GM23338 (cell line): ENCODE measurements around the gene TMEM43. TPM values are rescaled to one million over a fixed set of nuclear protein-coding genes. Genes with fewer than 3 reads are reported as not detected.

Experiments used
- ATAC-seq: fragments of 200-7000 bp; cut with Tn5 transposase; 3 replicates; pipeline ENCODE4 v1.9.1; 2020
- DNase-seq: peaks from one replicate; pipeline ENCODE4 v3.0.0-alpha.2; 2015; ENCODE audit warnings: low spot score
- H2AFZ ChIP-seq: fragments of 200-600 bp; sonication (generic); 2 replicates; pipeline ENCODE4 v1.8.0; 2016; ENCODE audit warnings: antibody characterized with exemption, mild to moderate bottlenecking, moderate library complexity
- H3F3A ChIP-seq: fragments of 200-600 bp; sonication (generic); replicated peaks from 2 replicates; pipeline ENCODE4 v1.8.0; 2017; ENCODE audit warnings: antibody characterized with exemption, mixed run types, low read depth
- H3K27ac ChIP-seq: fragments of 200-600 bp; sonication (generic); 2 replicates; pipeline ENCODE4 v1.6.1; 2016; ENCODE audit warnings: low read depth
- H3K27me3 ChIP-seq: fragments of 200-600 bp; sonication (generic); 2 replicates; pipeline ENCODE4 v1.8.0; 2016; ENCODE audit warnings: mild to moderate bottlenecking, mixed run types, moderate library complexity; ENCODE audit not compliant: insufficient read depth
- H3K36me3 ChIP-seq: fragments of 200-600 bp; sonication (generic); 2 replicates; pipeline ENCODE4 v1.8.0; 2016; ENCODE audit warnings: mild to moderate bottlenecking; ENCODE audit not compliant: insufficient read depth
- H3K4me1 ChIP-seq: fragments of 200-600 bp; sonication (generic); 2 replicates; pipeline ENCODE4 v1.8.0; 2016; ENCODE audit warnings: mild to moderate bottlenecking, moderate library complexity; ENCODE audit not compliant: insufficient read depth
- H3K4me2 ChIP-seq: fragments of 200-600 bp; sonication (generic); 2 replicates; pipeline ENCODE4 v1.7.1; 2017; ENCODE audit warnings: mixed run types
- H3K4me3 ChIP-seq: fragments of 200-600 bp; sonication (generic); 2 replicates; pipeline ENCODE4 v1.6.1; 2016; ENCODE audit warnings: mixed run types
- H3K79me2 ChIP-seq: fragments of 200-600 bp; sonication (generic); replicated peaks from 2 replicates; pipeline ENCODE4 v1.8.0; 2017; ENCODE audit warnings: mild to moderate bottlenecking; ENCODE audit not compliant: insufficient read depth
- H3K9me2 ChIP-seq: fragments of 200-600 bp; sonication (generic); 2 replicates; pipeline ENCODE4 v1.8.0; 2017; ENCODE audit not compliant: insufficient read depth
- H4K20me1 ChIP-seq: fragments of 200-600 bp; sonication (generic); replicated peaks from 2 replicates; pipeline ENCODE4 v1.8.0; 2017; ENCODE audit warnings: mild to moderate bottlenecking; ENCODE audit not compliant: insufficient read depth
- H3K27ac Mint-ChIP-seq: 2 replicates; pipeline ENCODE4 v1.8.0; 2020; ENCODE audit warnings: inconsistent platforms, mild to moderate bottlenecking, moderate library complexity, mixed read lengths
- H3K27me3 Mint-ChIP-seq: 3 replicates; pipeline ENCODE4 v1.8.0; 2022; ENCODE audit warnings: low read depth, mild to moderate bottlenecking, moderate library complexity, mixed read lengths, inconsistent platforms; ENCODE audit not compliant: insufficient read depth, poor library complexity
- H3K36me3 Mint-ChIP-seq: 3 replicates; pipeline ENCODE4 v1.8.0; 2021; ENCODE audit warnings: low read depth, mild to moderate bottlenecking, inconsistent platforms, moderate library complexity, mixed read lengths
- H3K4me1 Mint-ChIP-seq: 3 replicates; pipeline ENCODE4 v1.8.0; 2020; ENCODE audit warnings: mild to moderate bottlenecking, inconsistent platforms, mixed read lengths
- H3K4me3 Mint-ChIP-seq: 3 replicates; pipeline ENCODE4 v1.8.0; 2021; ENCODE audit warnings: moderate library complexity, mild to moderate bottlenecking, inconsistent platforms, mixed read lengths
- H3K9me3 Mint-ChIP-seq: 3 replicates; pipeline ENCODE4 v1.8.0; 2020; ENCODE audit warnings: moderate library complexity, mild to moderate bottlenecking, inconsistent platforms, mixed read lengths
- NANOG ChIP-seq: IDR thresholded peaks from 2 replicates; pipeline ENCODE4 v1.6.1; 2016; ENCODE audit warnings: antibody characterized with exemption, borderline replicate concordance
- polyA plus RNA-seq: library from polyadenylated mRNA; unstranded; fragments of >200 nt; fragmentation: Nextera tagmentation; extraction: Ambion mirVana; gene quantifications from 2 replicates; pipeline ENCODE4 v1.2.1, GENCODE V29; 2016
- total RNA-seq: library from RNA; depleted of rRNA; stranded (reverse); fragments of >200 nt; shearing (Covaris generic); gene quantifications from 2 replicates; pipeline ENCODE4 v1.2.3, GENCODE V29; 2014
- TF ChIP-seq, protein P1 (sequence below): fragments of 250-450 bp; sonication (Bioruptor Pico); IDR thresholded peaks from 2 replicates; pipeline ENCODE4 v1.5.0; 2020; ENCODE audit warnings: mild to moderate bottlenecking, moderate library complexity

Gene TMEM43
- total and polyA plus RNA-seq, 2 experiments from 2014 or later, result 15.9 to 34.7 TPM

DNA sequence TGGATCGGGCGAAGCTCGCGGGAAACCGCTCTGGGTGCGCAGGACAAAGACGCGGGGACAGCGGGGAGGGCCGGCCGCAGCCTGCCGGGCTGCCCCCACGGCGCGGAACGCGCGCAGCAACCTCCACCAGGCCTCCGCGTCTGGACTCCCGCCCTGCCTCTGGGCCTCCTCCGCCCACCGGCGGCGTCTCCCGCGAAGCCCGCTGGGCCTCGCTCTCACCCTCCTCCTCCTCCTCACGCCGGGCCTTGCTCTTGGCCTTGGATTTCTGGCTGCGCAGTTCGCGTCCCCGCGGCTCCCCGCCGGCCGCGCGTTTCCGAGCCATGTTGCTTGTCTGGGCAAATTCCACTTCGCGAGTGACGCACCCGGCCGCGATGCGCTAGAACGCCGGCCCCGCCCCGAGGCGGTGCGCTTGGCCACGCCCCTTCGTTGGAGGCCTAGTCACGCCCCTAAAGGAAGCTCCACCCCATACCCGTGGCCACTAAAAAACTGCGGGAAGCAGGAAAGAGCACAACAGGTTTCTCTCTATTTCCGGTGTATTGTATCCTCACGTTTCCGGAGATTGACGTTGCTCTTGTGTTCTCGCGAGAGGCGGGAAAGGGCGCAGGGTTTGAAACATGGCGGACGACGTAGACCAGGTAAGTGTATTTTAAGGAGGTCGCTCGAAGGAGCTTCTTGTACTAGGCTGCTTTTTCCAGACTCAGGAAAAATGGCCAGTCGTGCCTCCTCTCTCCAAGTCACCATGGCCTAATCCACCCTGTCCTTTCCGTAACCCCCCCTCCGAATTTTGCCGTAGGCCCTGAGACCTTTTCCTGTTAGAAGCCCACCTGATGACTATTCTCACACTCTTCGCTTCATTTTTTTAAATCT is 53.6 kb downstream of the TMEM43 start, which contains the start of the genes LSM3 and XPC (continued):
- TF ChIP-seq, protein P1, sequence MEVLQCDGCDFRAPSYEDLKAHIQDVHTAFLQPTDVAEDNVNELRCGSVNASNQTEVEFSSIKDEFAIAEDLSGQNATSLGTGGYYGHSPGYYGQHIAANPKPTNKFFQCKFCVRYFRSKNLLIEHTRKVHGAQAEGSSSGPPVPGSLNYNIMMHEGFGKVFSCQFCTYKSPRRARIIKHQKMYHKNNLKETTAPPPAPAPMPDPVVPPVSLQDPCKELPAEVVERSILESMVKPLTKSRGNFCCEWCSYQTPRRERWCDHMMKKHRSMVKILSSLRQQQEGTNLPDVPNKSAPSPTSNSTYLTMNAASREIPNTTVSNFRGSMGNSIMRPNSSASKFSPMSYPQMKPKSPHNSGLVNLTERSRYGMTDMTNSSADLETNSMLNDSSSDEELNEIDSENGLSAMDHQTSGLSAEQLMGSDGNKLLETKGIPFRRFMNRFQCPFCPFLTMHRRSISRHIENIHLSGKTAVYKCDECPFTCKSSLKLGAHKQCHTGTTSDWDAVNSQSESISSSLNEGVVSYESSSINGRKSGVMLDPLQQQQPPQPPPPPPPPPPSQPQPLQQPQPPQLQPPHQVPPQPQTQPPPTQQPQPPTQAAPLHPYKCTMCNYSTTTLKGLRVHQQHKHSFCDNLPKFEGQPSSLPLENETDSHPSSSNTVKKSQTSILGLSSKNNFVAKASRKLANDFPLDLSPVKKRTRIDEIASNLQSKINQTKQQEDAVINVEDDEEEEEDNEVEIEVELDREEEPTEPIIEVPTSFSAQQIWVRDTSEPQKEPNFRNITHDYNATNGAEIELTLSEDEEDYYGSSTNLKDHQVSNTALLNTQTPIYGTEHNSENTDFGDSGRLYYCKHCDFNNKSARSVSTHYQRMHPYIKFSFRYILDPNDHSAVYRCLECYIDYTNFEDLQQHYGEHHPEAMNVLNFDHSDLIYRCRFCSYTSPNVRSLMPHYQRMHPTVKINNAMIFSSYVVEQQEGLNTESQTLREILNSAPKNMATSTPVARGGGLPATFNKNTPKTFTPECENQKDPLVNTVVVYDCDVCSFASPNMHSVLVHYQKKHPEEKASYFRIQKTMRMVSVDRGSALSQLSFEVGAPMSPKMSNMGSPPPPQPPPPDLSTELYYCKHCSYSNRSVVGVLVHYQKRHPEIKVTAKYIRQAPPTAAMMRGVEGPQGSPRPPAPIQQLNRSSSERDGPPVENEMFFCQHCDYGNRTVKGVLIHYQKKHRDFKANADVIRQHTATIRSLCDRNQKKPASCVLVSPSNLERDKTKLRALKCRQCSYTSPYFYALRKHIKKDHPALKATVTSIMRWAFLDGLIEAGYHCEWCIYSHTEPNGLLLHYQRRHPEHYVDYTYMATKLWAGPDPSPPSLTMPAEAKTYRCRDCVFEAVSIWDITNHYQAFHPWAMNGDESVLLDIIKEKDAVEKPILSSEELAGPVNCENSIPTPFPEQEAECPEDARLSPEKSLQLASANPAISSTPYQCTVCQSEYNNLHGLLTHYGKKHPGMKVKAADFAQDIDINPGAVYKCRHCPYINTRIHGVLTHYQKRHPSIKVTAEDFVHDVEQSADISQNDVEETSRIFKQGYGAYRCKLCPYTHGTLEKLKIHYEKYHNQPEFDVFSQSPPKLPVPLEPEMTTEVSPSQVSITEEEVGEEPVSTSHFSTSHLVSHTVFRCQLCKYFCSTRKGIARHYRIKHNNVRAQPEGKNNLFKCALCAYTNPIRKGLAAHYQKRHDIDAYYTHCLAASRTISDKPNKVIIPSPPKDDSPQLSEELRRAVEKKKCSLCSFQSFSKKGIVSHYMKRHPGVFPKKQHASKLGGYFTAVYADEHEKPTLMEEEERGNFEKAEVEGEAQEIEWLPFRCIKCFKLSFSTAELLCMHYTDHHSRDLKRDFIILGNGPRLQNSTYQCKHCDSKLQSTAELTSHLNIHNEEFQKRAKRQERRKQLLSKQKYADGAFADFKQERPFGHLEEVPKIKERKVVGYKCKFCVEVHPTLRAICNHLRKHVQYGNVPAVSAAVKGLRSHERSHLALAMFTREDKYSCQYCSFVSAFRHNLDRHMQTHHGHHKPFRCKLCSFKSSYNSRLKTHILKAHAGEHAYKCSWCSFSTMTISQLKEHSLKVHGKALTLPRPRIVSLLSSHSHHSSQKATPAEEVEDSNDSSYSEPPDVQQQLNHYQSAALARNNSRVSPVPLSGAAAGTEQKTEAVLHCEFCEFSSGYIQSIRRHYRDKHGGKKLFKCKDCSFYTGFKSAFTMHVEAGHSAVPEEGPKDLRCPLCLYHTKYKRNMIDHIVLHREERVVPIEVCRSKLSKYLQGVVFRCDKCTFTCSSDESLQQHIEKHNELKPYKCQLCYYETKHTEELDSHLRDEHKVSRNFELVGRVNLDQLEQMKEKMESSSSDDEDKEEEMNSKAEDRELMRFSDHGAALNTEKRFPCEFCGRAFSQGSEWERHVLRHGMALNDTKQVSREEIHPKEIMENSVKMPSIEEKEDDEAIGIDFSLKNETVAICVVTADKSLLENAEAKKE (CRISPR knock-in tag), result no peak

- no peaks in the 10 kb centered on the region for H3F3A ChIP-seq
- H3K4me1 ChIP-seq, result peaks cover 14% of the 10 kb centered on the region
- no peak for DNase-seq
- peak overlapping the region; percentile 57; the same call in 1 of the 2 replicates for H2AFZ ChIP-seq
- H3K4me3 Mint-ChIP-seq, result peak overlapping the region; percentile 99
- no peak for TF ChIP-seq NANOG
- H3K27me3 Mint-ChIP-seq, result peaks cover 10% of the 10 kb centered on the region
- no peak for ATAC-seq
- peaks cover 32% of the 10 kb centered on the region for H3K36me3 Mint-ChIP-seq
- peaks cover 14% of the 10 kb centered on the region for H4K20me1 ChIP-seq
- peaks cover 78% of the 10 kb centered on the region for H3K79me2 ChIP-seq
- H3K9me2 ChIP-seq, result no peaks in the 10 kb centered on the region
- peak overlapping the region; percentile 84 for H3K4me3 ChIP-seq
- H3K36me3 ChIP-seq, result peaks cover 31% of the 10 kb centered on the region
- H3K9me3 Mint-ChIP-seq, result 0 out of 3 replicates have a peak, but pooled peaks cover 3% of the 10 kb centered on the region
- H3K27me3 ChIP-seq, result no peaks in the 10 kb centered on the region
- peaks cover 27% of the 10 kb centered on the region for H3K4me1 Mint-ChIP-seq
- peak overlapping the region; percentile 99 for H3K27ac Mint-ChIP-seq
- H3K4me2 ChIP-seq, result peak overlapping the region; percentile 94
- H3K27ac ChIP-seq, result peak overlapping the region; percentile 70
Measured at GRCh38 chr3:14179114-14179465, 54.2 kb downstream of the TMEM43 start.
